GM23338 (cell line): ENCODE measurements around the gene PARP6. TPM values are rescaled to one million over a fixed set of nuclear protein-coding genes. Genes with fewer than 3 reads are reported as not detected.

Experiments
- ATAC-seq: fragments of 200-7000 bp; cut with Tn5 transposase; 3 replicates; pipeline ENCODE4 v1.9.1; 2020
- DNase-seq: peaks from one replicate; pipeline ENCODE4 v3.0.0-alpha.2; 2015; ENCODE audit warnings: low spot score
- H2AFZ ChIP-seq: fragments of 200-600 bp; sonication (generic); 2 replicates; pipeline ENCODE4 v1.8.0; 2016; ENCODE audit warnings: antibody characterized with exemption, mild to moderate bottlenecking, moderate library complexity
- H3F3A ChIP-seq: fragments of 200-600 bp; sonication (generic); replicated peaks from 2 replicates; pipeline ENCODE4 v1.8.0; 2017; ENCODE audit warnings: antibody characterized with exemption, mixed run types, low read depth
- H3K27ac ChIP-seq: fragments of 200-600 bp; sonication (generic); 2 replicates; pipeline ENCODE4 v1.6.1; 2016; ENCODE audit warnings: low read depth
- H3K27me3 ChIP-seq: fragments of 200-600 bp; sonication (generic); 2 replicates; pipeline ENCODE4 v1.8.0; 2016; ENCODE audit warnings: mild to moderate bottlenecking, mixed run types, moderate library complexity; ENCODE audit not compliant: insufficient read depth
- H3K36me3 ChIP-seq: fragments of 200-600 bp; sonication (generic); 2 replicates; pipeline ENCODE4 v1.8.0; 2016; ENCODE audit warnings: mild to moderate bottlenecking; ENCODE audit not compliant: insufficient read depth
- H3K4me1 ChIP-seq: fragments of 200-600 bp; sonication (generic); 2 replicates; pipeline ENCODE4 v1.8.0; 2016; ENCODE audit warnings: mild to moderate bottlenecking, moderate library complexity; ENCODE audit not compliant: insufficient read depth
- H3K4me2 ChIP-seq: fragments of 200-600 bp; sonication (generic); 2 replicates; pipeline ENCODE4 v1.7.1; 2017; ENCODE audit warnings: mixed run types
- H3K4me3 ChIP-seq: fragments of 200-600 bp; sonication (generic); 2 replicates; pipeline ENCODE4 v1.6.1; 2016; ENCODE audit warnings: mixed run types
- H3K79me2 ChIP-seq: fragments of 200-600 bp; sonication (generic); replicated peaks from 2 replicates; pipeline ENCODE4 v1.8.0; 2017; ENCODE audit warnings: mild to moderate bottlenecking; ENCODE audit not compliant: insufficient read depth
- H3K9me2 ChIP-seq: fragments of 200-600 bp; sonication (generic); 2 replicates; pipeline ENCODE4 v1.8.0; 2017; ENCODE audit not compliant: insufficient read depth
- H4K20me1 ChIP-seq: fragments of 200-600 bp; sonication (generic); replicated peaks from 2 replicates; pipeline ENCODE4 v1.8.0; 2017; ENCODE audit warnings: mild to moderate bottlenecking; ENCODE audit not compliant: insufficient read depth
- H3K27ac Mint-ChIP-seq: 2 replicates; pipeline ENCODE4 v1.8.0; 2020; ENCODE audit warnings: inconsistent platforms, mild to moderate bottlenecking, moderate library complexity, mixed read lengths
- H3K27me3 Mint-ChIP-seq: 3 replicates; pipeline ENCODE4 v1.8.0; 2022; ENCODE audit warnings: low read depth, mild to moderate bottlenecking, moderate library complexity, mixed read lengths, inconsistent platforms; ENCODE audit not compliant: insufficient read depth, poor library complexity
- H3K36me3 Mint-ChIP-seq: 3 replicates; pipeline ENCODE4 v1.8.0; 2021; ENCODE audit warnings: low read depth, mild to moderate bottlenecking, inconsistent platforms, moderate library complexity, mixed read lengths
- H3K4me1 Mint-ChIP-seq: 3 replicates; pipeline ENCODE4 v1.8.0; 2020; ENCODE audit warnings: mild to moderate bottlenecking, inconsistent platforms, mixed read lengths
- H3K4me3 Mint-ChIP-seq: 3 replicates; pipeline ENCODE4 v1.8.0; 2021; ENCODE audit warnings: moderate library complexity, mild to moderate bottlenecking, inconsistent platforms, mixed read lengths
- H3K9me3 Mint-ChIP-seq: 3 replicates; pipeline ENCODE4 v1.8.0; 2020; ENCODE audit warnings: moderate library complexity, mild to moderate bottlenecking, inconsistent platforms, mixed read lengths
- CREB1 ChIP-seq: fragments of 250-450 bp; sonication (Bioruptor Pico); IDR thresholded peaks from 2 replicates; pipeline ENCODE4 v1.5.0; 2020; ENCODE audit warnings: low read depth, mild to moderate bottlenecking, moderate library complexity
- CTCF ChIP-seq, 2 experiments: fragments of 200-600 bp in 1 of 2; sonication (generic) in 1 of 2; conservative IDR thresholded peaks; 2 replicates each; pipeline versions ENCODE4 v1.5.1 to v1.6.1; 2016 to 2017; ENCODE audit warnings: antibody characterized with exemption in 2 of 2, low read depth in 2 of 2, mild to moderate bottlenecking in 2 of 2, moderate library complexity in 1 of 2
- ETS1 ChIP-seq: IDR thresholded peaks from 2 replicates; pipeline ENCODE4 v1.6.1; 2016; ENCODE audit warnings: antibody characterized with exemption
- EZH2 ChIP-seq: fragments of 200-600 bp; sonication (generic); IDR thresholded peaks from one replicate; pipeline ENCODE4 v1.8.0; 2017; ENCODE audit warnings: antibody characterized with exemption, mild to moderate bottlenecking, low read depth; ENCODE audit not compliant: unreplicated experiment
- POLR2AphosphoS5 ChIP-seq: IDR thresholded peaks from 2 replicates; pipeline ENCODE4 v1.6.1; 2016; ENCODE audit warnings: antibody characterized with exemption, low read depth
- STAT1 ChIP-seq: IDR thresholded peaks from one replicate; pipeline ENCODE4 v1.6.1; 2016; ENCODE audit warnings: antibody characterized with exemption; ENCODE audit not compliant: unreplicated experiment
- ZNF114 ChIP-seq: fragments of 250-450 bp; sonication (Bioruptor Pico); IDR thresholded peaks from 2 replicates; pipeline ENCODE4 v1.5.0; 2020; ENCODE audit warnings: mild to moderate bottlenecking, moderate library complexity
- ZNF331 ChIP-seq: fragments of 250-450 bp; sonication (Bioruptor Pico); IDR thresholded peaks from 2 replicates; pipeline ENCODE4 v1.5.0; 2020; ENCODE audit warnings: low read depth, mild to moderate bottlenecking, moderate library complexity
- ZNF462 ChIP-seq: fragments of 250-450 bp; sonication (Bioruptor Pico); IDR thresholded peaks from 2 replicates; pipeline ENCODE4 v1.5.0; 2020; ENCODE audit warnings: mild to moderate bottlenecking, moderate library complexity
- polyA plus RNA-seq: library from polyadenylated mRNA; unstranded; fragments of >200 nt; fragmentation: Nextera tagmentation; extraction: Ambion mirVana; gene quantifications from 2 replicates; pipeline ENCODE4 v1.2.1, GENCODE V29; 2016
- total RNA-seq: library from RNA; depleted of rRNA; stranded (reverse); fragments of >200 nt; shearing (Covaris generic); gene quantifications from 2 replicates; pipeline ENCODE4 v1.2.3, GENCODE V29; 2014

PARP6 gene
- total and polyA plus RNA-seq, 2 experiments from 2014 or later, result 27.6 to 28.1 TPM

GRCh38 chr15:72227192-72227586 lies 45.2 kb downstream of the PARP6 start:
- H3K27me3 Mint-ChIP-seq, result peaks cover 22% of the 10 kb centered on the region
- Histone ChIP-seq H3K4me1 (peaks cover 51% of the 10 kb centered on the region), H3K79me2 (peaks cover 87% of the 10 kb centered on the region), H3K4me2 (peak overlapping the region; percentile 97), H3K9me2 (no peaks in the 10 kb centered on the region), H3K36me3 (peaks cover 20% of the 10 kb centered on the region), H2AFZ (no peak overlapping the region), H3F3A (peaks cover 20% of the 10 kb centered on the region), H3K4me3 (peak overlapping the region; percentile 28), H4K20me1 (peaks cover 73% of the 10 kb centered on the region), H3K27me3 (no peaks in the 10 kb centered on the region), H3K27ac (peak overlapping the region; percentile 74; the same call in 1 of the 2 replicates)
- DNase-seq, result no peak
- no peak for ATAC-seq
- 0 out of 3 replicates have a peak, but pooled peaks cover 2% of the 10 kb centered on the region for H3K9me3 Mint-ChIP-seq
- peak overlapping the region; percentile 2; the same call in 1 of the 3 replicates for H3K4me3 Mint-ChIP-seq
- TF ChIP-seq STAT1 (no peak), ZNF114 (no peak), POLR2AphosphoS5 (no peak), ETS1 (no peak), CREB1 (CRISPR knock-in tag) (no peak), CTCF (conservative IDR thresholded peaks at IDR 0.05; ENCODE audit: low read depth in 2 of 2) (no peak), EZH2 (no peak)
- peaks cover 40% of the 10 kb centered on the region for H3K36me3 Mint-ChIP-seq
- peaks cover 59% of the 10 kb centered on the region for H3K4me1 Mint-ChIP-seq
- H3K27ac Mint-ChIP-seq, result no peak overlapping the region

GRCh38 chr15:72223278-72223677 lies 49.1 kb downstream of the PARP6 start:
- H3K4me1 Mint-ChIP-seq, result peaks cover 56% of the 10 kb centered on the region
- no peak for TF ChIP-seq ZNF462 (CRISPR knock-in tag)
- TF ChIP-seq ZNF331, result no peak
- no peak for TF ChIP-seq EZH2
- H3K4me3 ChIP-seq, result no peak overlapping the region
- no peak overlapping the region for H2AFZ ChIP-seq
- peaks cover 99% of the 10 kb centered on the region for H3K79me2 ChIP-seq
- H3K27ac ChIP-seq, result 0 out of 2 replicates have a peak overlapping the region, but pooled peaks have one; percentile 26
- H3K27ac Mint-ChIP-seq, result no peak overlapping the region
- ATAC-seq (no peak), DNase-seq (no peak)
- H3K4me2 ChIP-seq, result 0 out of 2 replicates have a peak overlapping the region, but pooled peaks have one; percentile 43
- H3K4me3 Mint-ChIP-seq, result no peak overlapping the region
- H3K27me3 ChIP-seq, result no peaks in the 10 kb centered on the region
- no peaks in the 10 kb centered on the region for H3K9me3 Mint-ChIP-seq
- H3K4me1 ChIP-seq, result peaks cover 43% of the 10 kb centered on the region
- H4K20me1 ChIP-seq, result peaks cover 91% of the 10 kb centered on the region
- peaks cover 18% of the 10 kb centered on the region for H3F3A ChIP-seq
- H3K36me3 Mint-ChIP-seq, result peaks cover 59% of the 10 kb centered on the region
- peaks cover 50% of the 10 kb centered on the region for H3K36me3 ChIP-seq
- H3K9me2 ChIP-seq, result no peaks in the 10 kb centered on the region
- H3K27me3 Mint-ChIP-seq, result peaks cover 5% of the 10 kb centered on the region
